HG02763 (cell line): ENCODE data around the gene MICU2.
"Not testable (repeated sequence)": the region's sequence is repeated elsewhere in the genome, so short reads cannot be mapped to it uniquely, and the experiment has no call there.

Experiments used
- ATAC-seq: cut with Tn5 transposase; IDR thresholded peaks from one replicate; pipeline ENCODE4 v1.9.1; 2021; ENCODE audit warnings: mild to moderate bottlenecking, moderate library complexity; ENCODE audit not compliant: unreplicated experiment

The MICU2 gene

GRCh38 chr13:21594715-21595545, 9.0 kb downstream of the MICU2 start:
- peak; percentile 59 for ATAC-seq

DNA sequence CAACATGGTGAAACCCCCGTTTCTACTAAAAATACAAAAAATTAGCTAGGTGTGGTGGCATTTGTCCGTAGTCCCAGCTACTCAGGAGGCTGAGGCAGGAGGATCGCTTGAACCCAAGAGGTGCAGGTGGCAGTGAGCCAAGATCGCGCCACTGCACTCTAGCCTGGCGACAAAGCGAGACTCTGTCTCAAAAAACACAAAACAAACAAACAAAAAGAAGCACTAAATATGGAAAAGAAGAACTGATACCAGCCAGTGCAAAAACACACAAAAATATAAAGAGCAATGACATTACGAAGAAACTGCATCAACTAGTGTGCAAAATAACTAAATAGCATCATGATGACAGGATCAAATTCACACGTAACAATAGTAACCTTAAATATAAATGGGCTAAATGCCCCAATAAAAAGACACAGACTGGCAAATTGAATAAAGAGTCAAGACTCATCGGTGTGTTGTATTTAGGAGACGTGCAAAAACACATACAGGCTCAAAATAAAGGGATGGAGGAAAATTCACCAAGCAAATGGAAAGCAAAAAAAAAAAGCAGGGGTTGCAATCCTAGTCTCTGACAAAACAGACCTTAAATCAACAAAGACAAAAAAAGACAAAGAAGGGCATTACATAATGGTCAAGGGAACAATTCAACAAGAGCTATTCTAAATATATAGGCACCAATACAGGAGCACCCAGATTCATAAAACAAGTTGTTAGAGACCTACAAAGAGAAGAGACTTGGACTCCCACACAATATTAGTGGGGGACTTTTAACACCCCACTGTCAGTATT, 13.1 kb downstream of the MICU2 start:
- ATAC-seq, result not testable (repeated sequence)

- no peak for ATAC-seq
Measured at GRCh38 chr13:21590231-21590630, 13.7 kb downstream of the MICU2 start.

- ATAC-seq, result not testable (repeated sequence)
Measured at GRCh38 chr13:21589510-21589909, 14.5 kb downstream of the MICU2 start.

DNA sequence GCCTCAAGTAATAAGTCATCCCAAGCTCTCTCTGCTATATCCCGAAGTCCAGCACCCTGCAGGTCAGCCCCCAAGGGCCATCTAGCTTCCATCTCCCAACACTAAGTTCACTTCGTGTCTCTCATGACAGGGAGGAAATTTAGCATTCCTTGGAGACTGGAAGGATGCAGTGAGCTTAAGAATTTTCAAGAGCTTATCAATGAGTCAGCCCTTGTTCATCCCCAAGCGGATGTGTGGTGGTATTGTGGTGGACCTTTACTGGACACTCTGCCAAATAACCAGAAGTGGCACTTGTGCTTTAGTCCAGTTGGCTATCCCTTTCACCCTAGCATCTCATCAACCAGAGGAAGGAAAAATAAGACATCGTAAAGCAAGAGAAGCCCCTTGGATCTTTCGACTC, 15.6 kb downstream of the MICU2 start:
- not testable (repeated sequence) for ATAC-seq

DNA sequence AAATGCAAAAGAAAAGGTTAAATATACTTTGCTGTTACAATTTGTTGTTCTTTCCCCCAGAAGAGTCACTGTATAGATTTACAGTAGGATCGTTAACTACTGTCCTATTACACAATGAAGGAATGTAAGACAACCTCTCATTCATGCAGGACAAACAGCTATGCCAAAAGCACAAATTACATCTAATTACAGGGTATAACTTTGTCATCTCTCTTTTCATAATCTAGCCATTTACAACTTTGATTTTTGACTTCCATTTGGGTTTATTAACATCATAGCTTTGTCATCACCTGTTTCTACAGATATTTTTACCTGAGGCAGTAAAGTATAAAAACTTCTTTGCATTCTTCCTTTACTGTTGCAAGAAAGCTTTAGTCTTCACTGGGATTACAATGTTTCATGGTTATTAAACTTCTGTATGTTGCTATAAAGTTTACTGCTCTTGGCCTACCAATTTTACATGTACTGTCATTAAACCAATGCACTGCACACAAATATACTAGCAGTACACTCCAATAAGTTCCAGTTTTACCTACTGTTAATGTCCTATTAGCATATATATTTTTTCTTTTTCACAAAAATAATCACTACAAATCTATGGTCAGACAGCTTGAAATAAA, 18.9 kb downstream of the MICU2 start:
- ATAC-seq, result no peak

DNA sequence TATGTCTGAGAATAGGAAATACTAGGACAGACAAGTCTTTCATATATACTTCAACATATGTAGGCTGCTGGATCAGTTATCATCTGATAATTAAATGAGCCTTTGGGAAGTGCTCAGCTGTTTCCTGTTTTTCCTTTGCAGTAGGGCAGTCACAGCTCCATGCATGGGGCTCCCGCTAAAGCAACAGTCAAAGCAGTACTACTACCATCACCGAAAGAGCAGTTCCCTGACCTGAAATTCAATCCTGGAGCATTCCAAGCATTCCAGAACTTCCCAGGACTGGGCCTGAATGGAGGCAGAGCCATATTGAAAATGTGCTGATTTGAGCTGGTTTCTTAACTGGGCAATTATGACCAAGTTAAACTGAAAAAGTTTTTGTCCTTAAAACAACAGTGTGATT, 20.5 kb downstream of the MICU2 start:
- no peak for ATAC-seq

DNA sequence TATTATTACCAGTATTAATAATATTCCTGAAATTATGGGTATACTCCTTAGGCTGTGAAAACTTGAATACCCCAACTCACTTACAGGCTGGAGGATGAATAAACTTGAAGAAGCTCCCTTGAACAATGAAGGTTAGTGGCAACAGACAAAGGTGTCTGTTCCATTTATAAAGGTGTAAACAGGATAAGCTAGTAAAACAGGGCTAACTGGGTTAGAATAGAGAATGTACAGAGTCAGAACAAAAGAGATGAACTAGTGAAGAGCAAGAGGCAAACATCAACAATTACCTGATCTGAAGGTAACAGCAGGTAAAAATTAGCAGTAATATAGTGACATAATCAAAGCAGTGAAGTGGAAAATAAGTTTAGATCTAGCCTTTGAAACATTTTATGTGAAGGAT, 23.2 kb downstream of the MICU2 start:
- no peak for ATAC-seq

DNA sequence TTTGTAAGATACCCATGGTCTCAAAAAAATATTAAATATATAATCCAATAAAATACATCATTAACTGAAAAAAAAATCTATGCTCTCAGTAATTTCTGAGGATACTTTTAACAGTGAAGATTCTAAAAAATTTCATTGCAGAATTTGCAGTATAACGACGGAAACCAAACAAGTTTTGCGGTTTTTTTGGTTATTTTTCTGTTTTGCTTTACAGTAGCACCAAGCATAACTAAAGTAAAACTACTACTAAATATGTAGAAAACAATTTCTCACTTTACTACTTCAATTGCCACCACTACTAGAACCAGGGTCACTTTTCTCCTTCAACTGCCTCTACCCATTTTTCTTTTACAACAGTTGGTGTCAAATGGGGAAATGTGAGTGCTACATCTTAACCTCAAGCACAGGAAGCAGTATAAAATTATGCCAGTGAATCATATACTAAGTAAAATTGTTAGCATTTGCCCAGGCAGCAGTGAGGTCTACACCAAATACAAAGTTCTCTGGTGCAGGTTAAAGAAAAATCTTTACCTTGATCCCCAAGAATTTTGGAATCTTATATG, 24.1 kb downstream of the MICU2 start:
- no peak for ATAC-seq

DNA sequence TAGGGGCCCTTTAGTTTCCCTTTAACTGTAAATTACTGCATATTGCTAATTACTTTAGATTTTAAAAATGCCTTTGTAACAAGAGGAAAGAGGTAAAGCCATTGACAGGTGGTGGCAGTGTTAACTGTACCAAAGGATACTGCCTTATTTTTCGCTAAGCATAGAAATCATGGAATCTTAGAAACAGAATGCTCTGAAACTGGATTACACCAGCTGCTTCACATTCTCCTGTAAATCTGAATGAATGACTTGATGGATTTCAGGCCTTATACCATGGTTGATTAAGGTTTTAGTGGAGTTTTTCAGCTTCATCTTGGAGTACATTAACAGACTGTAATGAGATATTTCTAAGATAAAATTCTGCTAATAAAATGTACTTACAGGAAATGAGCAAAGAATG, 25.2 kb downstream of the MICU2 start:
- ATAC-seq, result no peak

DNA sequence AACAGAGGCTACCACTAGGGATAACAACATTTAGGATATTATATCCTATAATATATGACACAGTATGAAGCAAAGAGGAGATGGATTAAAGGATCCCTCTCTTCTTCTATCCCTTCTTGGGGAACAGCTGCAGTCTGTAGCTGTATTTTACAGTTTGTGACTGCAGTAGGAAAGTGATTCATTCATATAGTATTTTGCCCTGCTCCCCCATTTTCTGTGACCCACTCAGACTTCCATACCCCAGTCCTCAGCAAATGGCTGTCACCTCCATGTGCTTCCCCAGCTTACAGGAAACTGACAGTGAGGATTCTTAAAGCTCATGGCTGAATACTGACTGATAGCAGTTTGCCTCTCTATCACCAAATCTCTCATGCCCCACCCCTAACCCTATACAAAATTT, 27.5 kb downstream of the MICU2 start:
- no peak for ATAC-seq

DNA sequence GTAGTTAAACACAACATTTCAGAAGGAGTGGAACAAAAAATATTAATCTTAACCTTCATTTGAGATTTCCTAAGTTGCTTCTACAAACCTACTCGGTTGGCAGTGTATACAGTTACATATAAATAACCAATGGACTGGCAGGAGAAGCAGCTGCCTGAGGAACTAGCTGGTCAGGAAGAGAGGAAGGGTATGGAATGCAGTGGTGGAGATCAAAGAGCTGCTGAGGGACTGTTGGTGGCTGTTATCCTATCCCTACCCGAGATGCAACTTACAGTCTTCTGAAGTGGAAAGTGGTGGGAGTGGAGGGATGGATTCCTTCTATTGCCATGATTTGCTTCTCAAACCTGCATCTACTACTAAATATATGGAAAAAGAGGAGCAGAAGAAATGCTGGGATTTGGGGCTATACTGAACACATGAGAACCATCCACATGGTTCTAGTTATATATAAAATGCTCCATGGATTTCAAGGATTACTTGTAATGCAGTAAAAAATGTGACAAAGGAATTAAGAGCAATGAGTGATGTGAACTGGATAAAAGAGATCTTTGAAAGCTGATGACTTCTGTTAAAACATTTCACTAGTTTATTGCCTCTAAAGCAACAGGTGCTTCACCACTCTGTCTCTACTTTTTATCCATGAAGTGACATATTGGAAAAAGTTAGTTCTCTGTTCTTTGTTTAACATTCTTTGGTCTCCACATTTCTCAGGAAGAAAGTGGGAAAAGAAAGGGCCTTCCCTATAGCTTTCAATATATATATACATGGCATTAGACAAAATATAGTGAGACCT, 29.9 kb downstream of the MICU2 start:
- no peak for ATAC-seq

DNA sequence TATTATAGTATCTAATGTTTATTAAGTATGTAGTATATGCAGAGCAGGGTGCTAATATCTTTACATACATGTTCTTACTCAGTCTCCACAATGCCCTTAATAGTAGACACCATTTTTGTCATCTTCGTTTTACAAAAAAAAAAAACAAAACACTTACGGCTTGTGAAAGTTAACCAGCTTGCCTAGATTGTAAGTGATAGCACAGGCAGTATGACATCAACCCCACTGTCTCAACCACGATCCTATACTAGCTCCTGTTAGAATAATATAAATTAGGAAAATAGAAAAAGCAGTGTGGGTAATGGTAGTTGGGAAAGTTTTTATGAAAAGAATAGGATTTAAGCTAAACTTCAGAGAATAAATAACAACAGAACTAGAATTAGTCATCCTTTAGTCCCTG, 34.3 kb downstream of the MICU2 start:
- ATAC-seq, result no peak

GRCh38 chr13:21568854-21569253, 35.1 kb downstream of the MICU2 start:
- no peak for ATAC-seq

GRCh38 chr13:21567714-21568113, 36.3 kb downstream of the MICU2 start:
- ATAC-seq, result peak; percentile 44

GRCh38 chr13:21557995-21558394, 46.0 kb downstream of the MICU2 start:
- no peak for ATAC-seq

GRCh38 chr13:21556051-21556450, 47.9 kb downstream of the MICU2 start:
- ATAC-seq, result no peak

GRCh38 chr13:21553261-21553660, 50.7 kb downstream of the MICU2 start:
- not testable (repeated sequence) for ATAC-seq

DNA sequence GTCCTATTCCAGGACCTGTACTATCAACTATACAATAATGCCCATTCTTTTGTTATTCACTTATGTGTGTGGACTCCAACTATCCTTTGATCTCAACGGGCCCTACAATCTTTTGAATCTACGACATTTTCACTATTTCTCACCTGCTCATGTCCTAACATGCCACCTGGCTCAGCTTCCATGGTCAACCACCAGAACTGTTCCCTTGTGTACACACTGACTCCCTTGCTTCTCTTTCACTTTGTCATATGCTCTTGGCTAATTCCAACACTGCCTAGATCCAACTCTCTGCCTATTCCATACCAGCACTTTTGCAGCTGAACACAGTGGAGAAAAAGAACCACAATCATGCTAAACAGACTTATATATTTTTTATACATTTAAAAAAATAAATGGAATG, 53.1 kb downstream of the MICU2 start:
- ATAC-seq, result no peak

GRCh38 chr13:21549633-21550032, 54.3 kb downstream of the MICU2 start:
- ATAC-seq, result no peak

DNA sequence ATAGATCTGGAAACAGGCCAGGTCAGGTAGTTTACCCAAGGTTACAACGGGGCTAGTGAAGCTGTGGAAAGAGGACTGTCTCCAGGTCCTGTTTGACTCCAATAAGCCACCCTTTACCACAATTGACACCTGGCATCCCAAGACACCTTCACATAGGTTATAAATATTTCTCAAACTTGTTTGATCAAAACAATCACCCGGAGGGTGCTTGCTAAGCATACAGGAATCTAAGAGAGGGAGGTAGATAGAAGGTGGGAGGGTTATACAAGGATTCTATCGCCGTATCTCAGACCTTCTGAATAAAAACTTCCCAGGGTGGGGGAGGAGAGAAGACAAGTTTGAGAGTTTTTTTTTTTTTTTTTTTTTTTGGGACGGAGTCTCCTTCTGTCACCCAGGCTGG, 55.4 kb downstream of the MICU2 start:
- ATAC-seq, result no peak
